IPS-18a (cell line): Measurements from ENCODE around the gene ZBTB11.
"Not testable (repeated sequence)": the region's sequence is repeated elsewhere in the genome, so short reads cannot be mapped to it uniquely, and the experiment has no call there.

ENCODE experiments used
- H3K27ac ChIP-seq: one replicate; pipeline ENCODE4 v1.5.1; 2013; ENCODE audit warnings: low read length
- H3K27me3 ChIP-seq: one replicate; pipeline ENCODE4 v1.6.1; 2013; ENCODE audit warnings: mild to moderate bottlenecking, low read length; ENCODE audit not compliant: control insufficient read depth, insufficient read depth
- H3K36me3 ChIP-seq: one replicate; pipeline ENCODE4 v1.6.1; 2013; ENCODE audit warnings: low read depth, low read length; ENCODE audit not compliant: control insufficient read depth
- H3K4me1 ChIP-seq: one replicate; pipeline ENCODE4 v1.6.1; 2013; ENCODE audit warnings: low read depth, low read length; ENCODE audit not compliant: control insufficient read depth
- H3K4me3 ChIP-seq: one replicate; pipeline ENCODE4 v1.5.1; 2013; ENCODE audit warnings: low read length
- H3K9ac ChIP-seq: one replicate; pipeline ENCODE4 v1.6.1; 2013; ENCODE audit warnings: mild to moderate bottlenecking, low read length, moderate library complexity
- H3K9me3 ChIP-seq: one replicate; pipeline ENCODE4 v1.6.1; 2013; ENCODE audit warnings: low read depth, low read length; ENCODE audit not compliant: control insufficient read depth

Gene ZBTB11

DNA sequence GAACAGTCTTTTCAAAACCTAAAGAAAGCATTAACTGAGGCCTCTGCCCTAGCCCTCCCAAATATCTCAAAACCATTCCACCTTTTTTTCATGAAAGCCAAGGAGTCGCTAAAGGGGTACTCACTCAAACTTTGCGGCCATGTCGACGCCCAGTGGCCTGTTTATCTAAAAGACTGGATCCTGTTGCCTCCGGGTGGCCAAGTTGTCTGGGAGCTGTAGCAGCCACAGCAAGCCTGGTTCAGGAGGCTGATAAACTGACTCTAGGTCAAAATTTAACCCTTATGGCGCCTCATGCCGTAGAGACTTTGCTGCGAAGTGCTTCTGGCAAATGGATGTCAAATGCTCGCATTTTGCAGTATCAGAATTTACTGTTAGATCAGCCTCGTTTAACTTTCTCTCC lies 39.5 kb downstream of the ZBTB11 start:
- no peaks in the 10 kb centered on the region for H3K36me3 ChIP-seq

GRCh38 chr3:101635954-101636798 lies 40.8 kb downstream of the ZBTB11 start:
- no peaks in the 10 kb centered on the region for H3K27me3 ChIP-seq
- no peaks in the 10 kb centered on the region for H3K36me3 ChIP-seq
- H3K9me3 ChIP-seq: no peaks in the 10 kb centered on the region
- no peak overlapping the region for H3K9ac ChIP-seq
- H3K27ac ChIP-seq: no peak overlapping the region
- no peaks in the 10 kb centered on the region for H3K4me1 ChIP-seq
- H3K4me3 ChIP-seq: no peak overlapping the region

More for the DNA sequence above, 39.5 kb downstream of the ZBTB11 start:
- H3K4me1 ChIP-seq: no peaks in the 10 kb centered on the region
- H3K27me3 ChIP-seq: no peaks in the 10 kb centered on the region
- H3K4me3 ChIP-seq: no peak overlapping the region
- H3K27ac ChIP-seq: no peak overlapping the region
- H3K9ac ChIP-seq: no peak overlapping the region
- no peaks in the 10 kb centered on the region for H3K9me3 ChIP-seq

DNA sequence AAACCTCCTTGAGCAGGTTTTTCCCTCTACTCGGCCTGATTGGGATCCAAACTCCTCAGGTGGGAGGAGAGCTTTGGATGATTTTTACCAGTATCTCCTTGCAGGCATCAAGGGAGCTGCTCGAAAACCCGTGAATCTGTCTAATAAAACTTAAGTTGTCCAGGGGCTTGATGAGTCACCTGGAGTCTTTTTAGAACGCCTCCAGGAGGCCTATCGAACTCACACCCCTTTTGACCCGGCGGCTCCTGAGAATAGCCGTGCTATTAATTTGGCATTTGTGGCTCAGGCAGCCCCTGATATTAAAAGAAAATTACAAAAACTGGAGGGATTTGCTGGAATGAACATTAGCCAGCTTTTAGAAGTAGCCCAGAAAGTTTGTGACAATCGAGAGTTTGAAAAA lies 41.6 kb downstream of the ZBTB11 start:
- Histone ChIP-seq H3K27ac (no peak overlapping the region), H3K9ac (no peak overlapping the region), H3K4me1 (no peaks in the 10 kb centered on the region), H3K36me3 (no peaks in the 10 kb centered on the region), H3K9me3 (no peaks in the 10 kb centered on the region), H3K27me3 (no peaks in the 10 kb centered on the region), H3K4me3 (no peak overlapping the region)

DNA sequence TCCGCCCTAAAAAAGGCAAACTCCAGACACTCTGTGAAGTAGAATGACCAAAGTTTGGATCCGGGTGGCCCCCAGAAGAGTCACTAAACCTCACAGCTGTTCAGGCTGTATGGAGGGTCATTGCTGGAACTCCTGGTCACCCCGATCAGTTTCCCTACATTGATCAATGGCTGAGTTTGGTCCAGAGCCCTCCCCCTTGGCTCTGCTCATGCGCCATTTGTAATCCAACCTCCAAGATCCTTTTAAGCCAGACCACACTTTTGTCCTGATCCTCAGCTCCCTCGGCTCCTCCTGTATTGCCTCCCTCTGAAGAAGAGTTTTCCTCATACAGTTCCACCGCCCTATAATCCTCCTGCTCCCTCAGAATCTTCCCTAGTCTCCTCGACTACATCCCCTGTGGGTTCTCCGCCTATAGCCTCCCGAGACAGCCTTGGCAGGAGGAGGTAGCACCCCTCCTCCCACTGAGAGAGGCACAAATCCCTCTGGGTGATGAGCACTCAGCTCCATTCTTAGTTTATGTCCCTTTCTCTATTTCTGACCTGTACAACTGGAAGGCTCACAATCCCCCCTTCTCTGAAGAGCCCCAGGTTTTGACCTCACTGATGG lies 42.2 kb downstream of the ZBTB11 start:
- Histone ChIP-seq H3K36me3 (no peaks in the 10 kb centered on the region), H3K9me3 (no peaks in the 10 kb centered on the region), H3K27me3 (no peaks in the 10 kb centered on the region), H3K4me3 (no peak overlapping the region), H3K4me1 (no peaks in the 10 kb centered on the region), H3K9ac (no peak overlapping the region), H3K27ac (no peak overlapping the region)

DNA sequence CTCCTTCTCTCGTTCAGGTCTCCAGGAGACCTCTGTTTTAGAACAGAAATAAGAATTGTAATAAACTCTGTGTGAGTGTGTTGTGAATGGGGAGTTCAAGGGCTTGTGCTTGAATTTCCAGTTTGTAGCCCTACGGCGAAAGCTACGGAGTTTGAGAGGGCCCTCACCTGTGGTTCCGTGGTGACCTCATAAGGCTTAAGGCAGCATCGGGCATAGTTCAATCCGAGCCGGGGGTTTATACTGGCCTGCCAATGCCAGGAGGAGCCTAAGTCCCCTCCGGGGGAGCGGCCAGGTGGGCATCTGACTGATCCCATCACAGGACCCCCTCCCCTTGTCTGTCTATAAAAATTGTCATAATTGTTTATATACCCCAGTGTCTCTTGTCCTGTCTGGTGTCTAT lies 43.7 kb downstream of the ZBTB11 start:
- no peaks in the 10 kb centered on the region for H3K36me3 ChIP-seq
- no peak overlapping the region for H3K9ac ChIP-seq

GRCh38 chr3:101632586-101632985 lies 44.3 kb downstream of the ZBTB11 start:
- Histone ChIP-seq H3K27ac (no peak overlapping the region), H3K36me3 (no peaks in the 10 kb centered on the region), H3K27me3 (no peaks in the 10 kb centered on the region), H3K9ac (no peak overlapping the region), H3K9me3 (no peaks in the 10 kb centered on the region), H3K4me3 (no peak overlapping the region), H3K4me1 (no peaks in the 10 kb centered on the region)

More for the DNA sequence above, 43.7 kb downstream of the ZBTB11 start:
- Histone ChIP-seq H3K27me3 (no peaks in the 10 kb centered on the region), H3K27ac (no peak overlapping the region), H3K4me1 (no peaks in the 10 kb centered on the region), H3K4me3 (no peak overlapping the region), H3K9me3 (no peaks in the 10 kb centered on the region)

DNA sequence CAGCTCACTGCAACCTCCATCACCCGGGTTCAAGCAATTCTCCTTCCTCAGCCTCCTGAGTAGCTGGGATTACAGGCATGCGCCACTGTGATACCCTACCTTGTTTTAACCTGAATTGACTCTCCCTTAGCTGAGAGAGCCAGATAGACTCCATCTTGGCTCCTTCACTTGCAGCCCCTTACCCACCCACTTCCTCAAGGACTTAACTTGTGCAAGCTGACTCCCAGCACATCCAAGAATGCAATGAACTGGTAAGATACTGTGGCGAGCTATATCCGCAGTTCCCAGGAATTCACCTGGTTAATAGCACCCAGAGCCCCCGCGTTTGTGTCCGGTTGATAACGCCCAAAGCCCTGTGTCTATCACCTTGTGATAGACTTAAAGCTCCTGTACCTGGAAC lies 45.0 kb downstream of the ZBTB11 start:
- H3K9ac ChIP-seq, H3K4me3 ChIP-seq, H3K4me1 ChIP-seq, H3K27me3 ChIP-seq, H3K36me3 ChIP-seq, H3K27ac ChIP-seq, H3K9me3 ChIP-seq: not testable (repeated sequence)

GRCh38 chr3:101631098-101631796 lies 45.7 kb downstream of the ZBTB11 start:
- no peaks in the 10 kb centered on the region for H3K9me3 ChIP-seq
- H3K27ac ChIP-seq: no peak overlapping the region

GRCh38 chr3:101629219-101629618 lies 47.7 kb downstream of the ZBTB11 start:
- H3K4me3 ChIP-seq: no peak overlapping the region
- H3K36me3 ChIP-seq: no peaks in the 10 kb centered on the region
- H3K27ac ChIP-seq: no peak overlapping the region
- no peaks in the 10 kb centered on the region for H3K9me3 ChIP-seq
- no peak overlapping the region for H3K9ac ChIP-seq
- H3K27me3 ChIP-seq: no peaks in the 10 kb centered on the region
- no peaks in the 10 kb centered on the region for H3K4me1 ChIP-seq

More at GRCh38 chr3:101631098-101631796, 45.7 kb downstream of the ZBTB11 start:
- H3K4me1 ChIP-seq: no peaks in the 10 kb centered on the region
- H3K9ac ChIP-seq: no peak overlapping the region
- H3K36me3 ChIP-seq: no peaks in the 10 kb centered on the region
- no peak overlapping the region for H3K4me3 ChIP-seq
- H3K27me3 ChIP-seq: no peaks in the 10 kb centered on the region

DNA sequence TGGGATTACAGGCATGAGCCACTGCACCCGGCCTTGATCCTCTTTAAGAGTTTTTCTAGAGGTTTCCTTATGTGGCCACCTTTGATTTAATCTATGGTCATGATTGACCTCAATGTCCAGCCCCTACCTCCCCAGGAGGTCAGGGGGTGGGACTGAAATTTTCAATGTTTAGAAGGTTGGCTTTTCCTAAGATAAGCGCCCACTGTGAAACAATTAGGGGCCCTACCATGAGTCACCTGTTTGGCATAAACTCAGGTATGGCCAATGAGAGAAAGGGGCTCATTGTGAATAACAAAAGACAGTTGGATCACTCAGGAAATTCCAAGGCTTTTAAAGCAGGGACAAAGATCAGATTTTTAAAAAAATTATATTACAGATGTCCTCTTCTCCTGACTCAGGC lies 51.1 kb downstream of the ZBTB11 start:
- Histone ChIP-seq H3K36me3 (no peaks in the 10 kb centered on the region), H3K27ac (no peak overlapping the region), H3K9ac (no peak overlapping the region), H3K4me3 (no peak overlapping the region), H3K4me1 (no peaks in the 10 kb centered on the region), H3K27me3 (no peaks in the 10 kb centered on the region), H3K9me3 (no peaks in the 10 kb centered on the region)

DNA sequence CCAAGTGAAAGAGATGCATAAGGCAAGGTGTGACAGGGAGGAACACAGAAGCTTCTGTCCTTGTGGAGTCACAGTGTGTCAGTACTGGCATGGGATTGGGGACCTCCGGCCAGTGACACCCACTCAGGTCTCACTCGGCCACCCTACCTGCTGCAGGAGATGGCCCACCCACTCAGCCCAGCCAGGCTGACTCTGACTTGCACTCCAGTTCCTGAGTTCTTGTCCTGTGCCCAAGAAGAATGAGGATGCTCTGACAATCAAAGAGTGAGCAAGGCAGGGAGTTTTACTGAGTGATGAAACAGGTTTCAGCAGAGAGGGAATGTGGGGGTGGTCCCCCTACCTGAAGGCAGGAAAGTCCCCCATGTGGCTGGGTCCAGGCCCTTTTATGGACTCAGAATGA lies 52.1 kb downstream of the ZBTB11 start:
- Histone ChIP-seq H3K36me3 (no peaks in the 10 kb centered on the region), H3K9me3 (no peaks in the 10 kb centered on the region), H3K27ac (no peak overlapping the region), H3K27me3 (no peaks in the 10 kb centered on the region), H3K9ac (no peak overlapping the region), H3K4me1 (no peaks in the 10 kb centered on the region), H3K4me3 (no peak overlapping the region)
